Measurements from ENCODE around the gene BSPRY.
A peak's percentile ranks its signal among the peaks of the same experiment; 100 is the strongest.
"Not testable (repeated sequence)": the region's sequence is repeated elsewhere in the genome, so short reads cannot be mapped to it uniquely, and the experiment has no call there.

Gene BSPRY

GRCh38 chr9:113370806-113371325 is 21.5 kb downstream of the BSPRY start:
- no peak for DNase-seq (ENCODE audit: low read depth in 2 of 2)

GRCh38 chr9:113372059-113372458 is 22.7 kb downstream of the BSPRY start:
- DNase-seq (ENCODE audit: low read depth in 2 of 2): no peak

GRCh38 chr9:113373256-113373655 is 23.9 kb downstream of the BSPRY start:
- no peak for DNase-seq (ENCODE audit: low read depth in 2 of 2)

GRCh38 chr9:113373676-113374392 is 24.5 kb downstream of the BSPRY start:
- DNase-seq (ENCODE audit: low read depth in 2 of 2): no peak

- DNase-seq (ENCODE audit: low read depth in 2 of 2): no peak
Measured at GRCh38 chr9:113375057-113376023, 26.0 kb downstream of the BSPRY start.

- peak; percentile 58 to 69 for DNase-seq (ENCODE audit: low read depth in 2 of 2)
Measured at GRCh38 chr9:113376634-113377567, 27.6 kb downstream of the BSPRY start, which contains the start of gene HDHD3. TSS of gene HDHD3 (minus strand) at chr9:113376986. CDS start at chr9:113374354, 2,632 bp downstream.

GRCh38 chr9:113379094-113379828 is 29.9 kb downstream of the BSPRY start:
- DNase-seq (ENCODE audit: low read depth in 2 of 2): not testable (repeated sequence)

- DNase-seq (ENCODE audit: low read depth in 2 of 2): not testable (repeated sequence)
Measured at GRCh38 chr9:113379829-113380210, 30.5 kb downstream of the BSPRY start.

- no peak for DNase-seq (ENCODE audit: low read depth in 2 of 2)
Measured at GRCh38 chr9:113380869-113381378, 31.6 kb downstream of the BSPRY start.

- not testable (repeated sequence) for DNase-seq (ENCODE audit: low read depth in 2 of 2)
Measured at GRCh38 chr9:113381441-113381840, 32.1 kb downstream of the BSPRY start.

GRCh38 chr9:113381909-113382411 is 32.6 kb downstream of the BSPRY start:
- DNase-seq (ENCODE audit: low read depth in 2 of 2): no peak

GRCh38 chr9:113386571-113387393 is 37.4 kb downstream of the BSPRY start:
- no peak for DNase-seq (ENCODE audit: low read depth in 2 of 2)

GRCh38 chr9:113387560-113388230 is 38.4 kb downstream of the BSPRY start:
- DNase-seq (ENCODE audit: low read depth in 2 of 2): no peak

GRCh38 chr9:113388833-113389232 is 39.5 kb downstream of the BSPRY start:
- no peak for DNase-seq (ENCODE audit: low read depth in 2 of 2)

GRCh38 chr9:113389451-113389850 is 40.1 kb downstream of the BSPRY start:
- no peak for DNase-seq (ENCODE audit: low read depth in 2 of 2)

- DNase-seq (ENCODE audit: low read depth in 2 of 2): no peak
Measured at GRCh38 chr9:113390192-113390960, 41.0 kb downstream of the BSPRY start.

GRCh38 chr9:113391917-113392316 is 42.6 kb downstream of the BSPRY start:
- no peak for DNase-seq (ENCODE audit: low read depth in 2 of 2)

GRCh38 chr9:113393281-113393680 is 43.9 kb downstream of the BSPRY start:
- DNase-seq (ENCODE audit: low read depth in 2 of 2): no peak

All from activated CD8-positive, alpha-beta memory T cell treated with anti-CD3 and anti-CD28 coated beads for 4 hours (primary cell).